GM12892 (cell line): ENCODE measurements around the gene SLC36A1.

Experiments
- POLR2A ChIP-seq: IDR thresholded peaks from 2 replicates; pipeline ENCODE4 v1.6.1; 2011; ENCODE audit warnings: low read depth, low read length, control low read depth
- POLR2AphosphoS5 ChIP-seq: IDR thresholded peaks from 2 replicates; pipeline ENCODE4 v1.6.1; 2011; ENCODE audit warnings: low read depth, low read length, control low read depth
- TAF1 ChIP-seq: IDR thresholded peaks from 2 replicates; pipeline ENCODE4 v1.6.1; 2011; ENCODE audit warnings: low read depth, mild to moderate bottlenecking, control low read depth, low read length, borderline replicate concordance

DNA sequence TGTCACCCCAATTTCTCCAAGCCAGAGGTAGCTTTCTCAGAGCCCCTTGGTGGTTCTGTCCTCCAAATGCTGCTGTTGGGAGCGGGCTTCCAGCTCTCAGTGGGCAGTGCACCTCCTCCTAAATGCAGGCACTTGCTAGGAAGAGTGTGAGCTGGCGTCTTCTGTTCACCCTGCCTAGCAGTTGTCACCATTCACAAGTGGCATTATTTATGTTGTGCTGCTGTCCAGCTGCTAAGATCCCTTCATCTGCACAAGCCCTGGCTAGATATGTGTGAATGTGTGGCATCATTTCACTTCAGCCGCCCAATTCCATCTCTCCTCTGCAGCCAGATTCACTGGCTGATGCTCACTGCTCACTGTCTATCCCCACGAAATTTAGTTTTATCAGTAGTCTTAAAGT is 43.7 kb downstream of the SLC36A1 start:
- no peak for TF ChIP-seq POLR2AphosphoS5
- no peak for TF ChIP-seq POLR2A
- no peak for TF ChIP-seq TAF1
